SK-N-MC (cell line): Measurements from ENCODE around the gene IL31.

Source experiments
- DNase-seq: peaks from one replicate; pipeline ENCODE4 v3.0.0-alpha.2; 2011; ENCODE audit warnings: low read depth, low spot score
- H3K27ac ChIP-seq: fragments of 200-600 bp; sonication (generic); 2 replicates; pipeline ENCODE4 v1.5.1; 2016; ENCODE audit warnings: mixed run types
- H3K36me3 ChIP-seq: fragments of 200-600 bp; sonication (generic); 2 replicates; pipeline ENCODE4 v1.6.1; 2017; ENCODE audit warnings: antibody characterized with exemption, low read length, mixed read lengths; ENCODE audit not compliant: insufficient read depth
- H3K4me3 ChIP-seq: fragments of 200-600 bp; sonication (generic); 2 replicates; pipeline ENCODE4 v1.5.1; 2016
- H3K9ac ChIP-seq: fragments of 200-600 bp; sonication (generic); 2 replicates; pipeline ENCODE4 v1.8.0; 2017; ENCODE audit warnings: mixed run types, mixed read lengths; ENCODE audit not compliant: insufficient read length
- H3K9me3 ChIP-seq: fragments of 200-600 bp; sonication (generic); 2 replicates; pipeline ENCODE4 v1.6.1; 2017; ENCODE audit warnings: low read depth, mild to moderate bottlenecking, antibody characterized with exemption, low read length, moderate library complexity, mixed read lengths
- EZH2 ChIP-seq: fragments of 200-600 bp; sonication (generic); IDR thresholded peaks from one replicate; pipeline ENCODE4 v1.6.1; 2017; ENCODE audit warnings: antibody characterized with exemption
- FOXP2 ChIP-seq: optimal IDR thresholded peaks from 2 replicates; pipeline ENCODE3; 2011; ENCODE audit warnings: mild to moderate bottlenecking, moderate library complexity; ENCODE audit not compliant: insufficient read depth; ENCODE audit errors: extremely low read length, control extremely low read depth
- POLR2AphosphoS5 ChIP-seq: IDR thresholded peaks from 2 replicates; pipeline ENCODE4 v1.6.1; 2012; ENCODE audit warnings: mild to moderate bottlenecking, low read depth, low read length, borderline replicate concordance

Gene IL31

DNA sequence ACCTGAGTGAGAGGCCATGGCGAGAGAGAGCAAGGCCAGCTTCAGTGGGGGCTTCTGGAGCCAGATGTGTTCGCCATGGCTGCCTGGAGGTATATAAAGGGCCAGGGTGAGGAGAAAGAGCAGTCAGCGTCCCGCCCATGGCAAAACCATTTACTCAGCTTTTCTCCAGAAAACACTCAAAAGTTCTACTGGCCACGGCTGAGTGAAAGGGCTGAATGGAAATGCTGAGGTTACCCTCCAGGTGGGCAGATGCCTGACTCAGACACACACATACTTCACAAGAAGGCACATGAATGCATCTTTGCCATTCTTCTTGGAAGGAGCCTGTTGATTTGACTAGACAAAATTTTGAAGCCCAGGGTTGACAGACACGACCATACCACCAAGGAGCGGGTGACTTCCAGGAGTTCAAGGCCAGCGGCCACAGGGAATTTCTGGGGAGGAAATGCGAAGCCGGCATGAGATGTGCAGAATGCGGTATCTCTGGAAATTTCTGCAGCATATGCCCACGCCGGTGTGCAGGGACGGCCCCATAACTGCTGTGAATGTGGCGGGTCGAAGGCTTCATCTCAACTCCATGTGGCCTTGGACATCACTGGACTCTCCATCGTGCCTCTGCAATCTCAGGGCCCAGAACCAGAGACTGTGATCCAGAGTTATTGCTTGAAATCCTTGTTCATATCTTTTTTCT lies at the start of gene IL31:
TSS of gene IL31 (minus strand) at position 67 of the 691 bp plus-strand sequence. CDS start at position 18, 49 bp downstream.
- H3K36me3 ChIP-seq = no peaks in the 10 kb centered on the region
- DNase-seq = no peak

GRCh38 chr12:122216445-122216844 lies 42.4 kb upstream of the IL31 start:
- no peak overlapping the region for H3K4me3 ChIP-seq
- no peak overlapping the region for H3K27ac ChIP-seq
- no peaks in the 10 kb centered on the region for H3K9me3 ChIP-seq
- DNase-seq = no peak
- H3K9ac ChIP-seq = no peak overlapping the region
- TF ChIP-seq POLR2AphosphoS5 = no peak
- TF ChIP-seq EZH2 = no peak
- no peak for TF ChIP-seq FOXP2
- peaks cover 77% of the 10 kb centered on the region for H3K36me3 ChIP-seq

More for the DNA sequence above, at the start of gene IL31:
- no peaks in the 10 kb centered on the region for H3K9me3 ChIP-seq
- no peak within 1 kb of the TSS for H3K4me3 ChIP-seq
- H3K27ac ChIP-seq = no peak within 1 kb of the TSS
- no peak for TF ChIP-seq FOXP2
- TF ChIP-seq EZH2 = no peak
- TF ChIP-seq POLR2AphosphoS5 = no peak
- no peak within 1 kb of the TSS for H3K9ac ChIP-seq

DNA sequence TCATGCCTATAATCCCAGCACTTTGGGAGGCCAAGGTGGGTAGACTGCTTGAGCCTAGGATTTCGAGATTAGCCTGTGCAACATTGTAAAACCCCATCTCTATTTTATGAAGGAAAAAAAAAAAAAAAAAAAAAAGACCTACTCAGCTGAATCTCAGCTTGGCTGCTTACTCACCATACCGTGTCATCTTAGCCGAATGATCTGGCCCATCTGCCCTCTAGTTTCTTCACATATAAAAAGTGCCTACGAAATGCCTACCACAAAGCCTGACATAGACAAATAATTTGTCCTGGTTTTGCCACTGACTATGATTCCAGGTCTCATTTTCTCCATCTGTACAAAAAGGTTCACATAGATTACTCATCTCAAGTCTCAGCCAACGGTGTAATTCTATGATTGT lies 41.8 kb upstream of the IL31 start:
- peaks cover 75% of the 10 kb centered on the region for H3K36me3 ChIP-seq
- H3K9me3 ChIP-seq = no peaks in the 10 kb centered on the region
- no peak for DNase-seq
- no peak overlapping the region for H3K4me3 ChIP-seq
- TF ChIP-seq POLR2AphosphoS5 (no peak), EZH2 (no peak), FOXP2 (no peak)
- H3K27ac ChIP-seq = no peak overlapping the region
- no peak overlapping the region for H3K9ac ChIP-seq

DNA sequence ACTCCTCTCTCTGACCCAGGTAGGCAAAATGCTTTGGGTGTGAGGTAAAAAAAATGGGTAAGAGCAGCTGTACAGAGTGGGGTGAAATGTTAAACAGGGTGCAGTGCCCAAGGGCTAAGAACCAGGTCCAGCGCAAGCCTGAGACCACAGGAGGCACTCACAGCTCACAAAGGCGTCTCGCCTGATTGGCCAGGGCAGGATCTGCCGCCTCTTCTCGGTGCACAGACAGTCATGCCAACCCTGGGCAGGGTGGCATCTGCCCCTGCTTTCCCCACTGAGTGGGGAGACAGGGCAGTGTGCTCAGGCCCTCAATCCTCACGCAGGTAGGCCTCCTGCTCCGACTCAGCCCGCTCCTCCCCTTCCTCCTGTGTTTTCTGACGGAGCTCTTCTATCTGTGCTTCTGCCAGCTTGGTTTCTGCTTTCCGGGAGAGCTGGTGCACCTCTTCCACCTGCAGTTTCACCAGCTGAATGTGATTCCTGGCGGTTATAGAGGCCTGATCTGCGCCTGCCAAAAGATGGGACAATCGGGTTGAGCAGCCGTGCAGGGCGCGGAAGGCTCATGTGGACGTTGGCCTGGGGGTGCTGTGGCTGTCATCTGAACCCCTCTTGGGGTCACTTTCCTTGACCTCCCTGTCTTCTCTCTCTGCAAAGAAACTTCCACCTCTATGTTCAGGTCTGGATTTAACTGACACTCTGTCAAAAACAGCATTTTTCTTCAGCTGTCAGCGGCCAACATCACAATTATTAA lies 34.2 kb upstream of the IL31 start:
- no peak overlapping the region for H3K4me3 ChIP-seq
- TF ChIP-seq EZH2 (no peak), POLR2AphosphoS5 (no peak), FOXP2 (no peak)
- no peak overlapping the region for H3K27ac ChIP-seq
- H3K9me3 ChIP-seq = no peaks in the 10 kb centered on the region
- no peak for DNase-seq
- H3K9ac ChIP-seq = no peak overlapping the region
- H3K36me3 ChIP-seq = peaks cover 51% of the 10 kb centered on the region

DNA sequence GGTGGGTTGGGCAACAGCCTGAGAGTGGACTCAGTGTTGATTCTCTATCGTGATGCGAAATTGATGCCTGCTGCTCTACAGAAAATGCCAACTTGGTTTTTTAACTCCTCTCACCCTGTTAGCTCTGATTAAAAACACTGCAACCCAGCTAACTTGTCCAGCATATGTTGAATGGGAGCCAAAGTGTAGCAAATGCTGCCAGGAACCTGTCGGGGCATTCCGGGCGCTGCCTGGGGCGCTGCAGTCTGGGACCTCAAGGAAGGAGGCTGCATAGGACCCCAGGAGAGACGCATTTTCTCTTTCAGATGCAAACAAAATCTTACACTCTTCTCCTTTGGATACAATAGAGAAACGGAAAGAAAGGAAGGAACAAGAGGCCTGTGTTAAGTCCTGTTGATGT lies 33.4 kb upstream of the IL31 start:
- Histone ChIP-seq H3K4me3 (no peak overlapping the region), H3K27ac (no peak overlapping the region), H3K9ac (no peak overlapping the region), H3K36me3 (peaks cover 43% of the 10 kb centered on the region), H3K9me3 (no peaks in the 10 kb centered on the region)
- DNase-seq = no peak
- TF ChIP-seq POLR2AphosphoS5 = no peak
- TF ChIP-seq FOXP2 = no peak
- TF ChIP-seq EZH2 = no peak

DNA sequence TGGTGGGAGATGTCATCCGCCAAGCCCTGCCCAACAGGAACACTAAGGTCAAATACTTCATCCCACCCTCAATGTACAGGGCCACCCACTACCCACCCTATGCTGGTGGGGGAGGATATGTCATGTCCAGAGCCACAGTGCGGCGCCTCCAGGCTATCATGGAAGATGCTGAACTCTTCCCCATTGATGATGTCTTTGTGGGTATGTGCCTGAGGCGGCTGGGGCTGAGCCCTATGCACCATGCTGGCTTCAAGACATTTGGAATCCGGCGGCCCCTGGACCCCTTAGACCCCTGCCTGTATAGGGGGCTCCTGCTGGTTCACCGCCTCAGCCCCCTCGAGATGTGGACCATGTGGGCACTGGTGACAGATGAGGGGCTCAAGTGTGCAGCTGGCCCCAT lies 33.0 kb upstream of the IL31 start:
- H3K9me3 ChIP-seq = no peaks in the 10 kb centered on the region
- no peak for TF ChIP-seq POLR2AphosphoS5
- no peak for TF ChIP-seq EZH2
- no peak for TF ChIP-seq FOXP2
- no peak overlapping the region for H3K9ac ChIP-seq
- DNase-seq = no peak
- no peak overlapping the region for H3K4me3 ChIP-seq
- no peak overlapping the region for H3K27ac ChIP-seq
- peaks cover 38% of the 10 kb centered on the region for H3K36me3 ChIP-seq

GRCh38 chr12:122206111-122206881 lies 32.3 kb upstream of the IL31 start:
- no peak for TF ChIP-seq EZH2
- peak; percentile 4; the same call in 1 of the 2 replicates for TF ChIP-seq POLR2AphosphoS5

More at GRCh38 chr12:122206111-122206881, 32.3 kb upstream of the IL31 start:
- Histone ChIP-seq H3K4me3 (no peak overlapping the region), H3K9ac (no peak overlapping the region), H3K36me3 (peaks cover 33% of the 10 kb centered on the region; the same call in 1 of the 2 replicates), H3K27ac (no peak overlapping the region), H3K9me3 (no peaks in the 10 kb centered on the region)
- DNase-seq = no peak
